Bronchial epithelial cell (primary cell): ENCODE measurements around the gene HTT. TPM values are rescaled to one million over a fixed set of nuclear protein-coding genes. Genes with fewer than 3 reads are reported as not detected.
"Not testable (repeated sequence)": the region's sequence is repeated elsewhere in the genome, so short reads cannot be mapped to it uniquely, and the experiment has no call there.

Source experiments
- DNase-seq: peaks from one replicate; pipeline ENCODE4 v3.0.0-alpha.2; 2010; ENCODE audit warnings: low read depth
- FAIRE-seq: peaks from 2 replicates; lab custom pipeline; 2011; peaks lifted over from hg19 to GRCh38; lab: Jason Lieb, UNC
- H3K27me3 ChIP-seq: 2 replicates; pipeline ENCODE4 v1.5.1; 2011; ENCODE audit warnings: low read length; ENCODE audit not compliant: control insufficient read depth, insufficient read depth
- H3K36me3 ChIP-seq: 2 replicates; pipeline ENCODE4 v1.5.1; 2011; ENCODE audit warnings: low read length; ENCODE audit not compliant: control insufficient read depth, insufficient read depth
- H3K4me3 ChIP-seq: 2 replicates; pipeline ENCODE4 v1.5.1; 2011; ENCODE audit warnings: mild to moderate bottlenecking, low read depth, low read length, control low read depth
- CTCF ChIP-seq: IDR thresholded peaks from 2 replicates; pipeline ENCODE4 v1.5.1; 2011; ENCODE audit warnings: mild to moderate bottlenecking, moderate library complexity, low read length, control low read depth, inconsistent platforms; ENCODE audit not compliant: insufficient read depth, severe bottlenecking
- total RNA-seq: library from RNA; depleted of rRNA; stranded (reverse); fragments of >200 nt; gene quantifications from 2 replicates; pipeline ENCODE4 v1.2.1, GENCODE V29; 2014

HTT gene
- total RNA-seq, 1 donor from 2014 or later: 24.0 TPM

GRCh38 chr4:3083732-3084131 lies 9.3 kb downstream of the HTT start:
- no peak overlapping the region for H3K4me3 ChIP-seq
- DNase-seq (no peak), FAIRE-seq (no peak)
- peaks cover 4% of the 10 kb centered on the region for H3K36me3 ChIP-seq
- H3K27me3 ChIP-seq: no peaks in the 10 kb centered on the region
- no peak for TF ChIP-seq CTCF

- FAIRE-seq: no peak
- no peaks in the 10 kb centered on the region for H3K27me3 ChIP-seq
- no peak overlapping the region for H3K4me3 ChIP-seq
- DNase-seq: no peak
- peaks cover 4% of the 10 kb centered on the region for H3K36me3 ChIP-seq
- TF ChIP-seq CTCF: no peak
These were observed 11.6 kb downstream of the HTT start for GRCh38 chr4:3085948-3086670.

- Histone ChIP-seq H3K4me3 (no peak overlapping the region), H3K36me3 (peaks cover 4% of the 10 kb centered on the region), H3K27me3 (no peaks in the 10 kb centered on the region)
- FAIRE-seq: no peak
- TF ChIP-seq CTCF: no peak
- DNase-seq: no peak
These were observed 12.8 kb downstream of the HTT start for GRCh38 chr4:3087115-3087797.

GRCh38 chr4:3091464-3091863 lies 17.0 kb downstream of the HTT start:
- DNase-seq: no peak
- peaks cover 4% of the 10 kb centered on the region for H3K36me3 ChIP-seq
- no peak for TF ChIP-seq CTCF
- H3K27me3 ChIP-seq: no peaks in the 10 kb centered on the region
- H3K4me3 ChIP-seq: no peak overlapping the region
- no peak for FAIRE-seq

GRCh38 chr4:3094701-3095100 lies 20.2 kb downstream of the HTT start:
- H3K4me3 ChIP-seq, DNase-seq, FAIRE-seq, H3K27me3 ChIP-seq, H3K36me3 ChIP-seq: not testable (repeated sequence)

- no peak for FAIRE-seq
- peaks cover 3% of the 10 kb centered on the region for H3K36me3 ChIP-seq
- TF ChIP-seq CTCF: no peak
These were observed 21.7 kb downstream of the HTT start for GRCh38 chr4:3096202-3096601.

More at GRCh38 chr4:3096202-3096601, 21.7 kb downstream of the HTT start:
- Histone ChIP-seq H3K27me3 (no peaks in the 10 kb centered on the region), H3K4me3 (no peak overlapping the region)
- no peak for DNase-seq
